Dendritic cell treated with granulocyte-macrophage colony-stimulating factor and Interleukin-4, amounts not matched to agents 40 ng/mL and 50 ng/mL, for 4 days (primary cell): ENCODE measurements around the gene NRBF2.

Source experiments
- H3K27ac Mint-ChIP-seq: one replicate; pipeline ENCODE4 v1.8.0; 2022; ENCODE audit warnings: mild to moderate bottlenecking, mixed read lengths
- H3K27me3 Mint-ChIP-seq: one replicate; pipeline ENCODE4 v1.8.0; 2022; ENCODE audit warnings: mild to moderate bottlenecking, mixed read lengths
- H3K36me3 Mint-ChIP-seq: one replicate; pipeline ENCODE4 v1.8.0; 2022; ENCODE audit warnings: low read depth, mixed read lengths
- H3K4me1 Mint-ChIP-seq: one replicate; pipeline ENCODE4 v1.8.0; 2022; ENCODE audit warnings: low read depth, mixed read lengths
- H3K4me3 Mint-ChIP-seq: one replicate; pipeline ENCODE4 v1.8.0; 2022; ENCODE audit warnings: mild to moderate bottlenecking, moderate library complexity, mixed read lengths
- H3K9me3 Mint-ChIP-seq: one replicate; pipeline ENCODE4 v1.8.0; 2022; ENCODE audit warnings: mixed read lengths
- intact Hi-C: fragments of 100-400 bp; cut with micrococcal nuclease; formaldehyde crosslinking; loops from one replicate; pipeline ENCODE4 v1.15.0; 2022

The NRBF2 gene

DNA sequence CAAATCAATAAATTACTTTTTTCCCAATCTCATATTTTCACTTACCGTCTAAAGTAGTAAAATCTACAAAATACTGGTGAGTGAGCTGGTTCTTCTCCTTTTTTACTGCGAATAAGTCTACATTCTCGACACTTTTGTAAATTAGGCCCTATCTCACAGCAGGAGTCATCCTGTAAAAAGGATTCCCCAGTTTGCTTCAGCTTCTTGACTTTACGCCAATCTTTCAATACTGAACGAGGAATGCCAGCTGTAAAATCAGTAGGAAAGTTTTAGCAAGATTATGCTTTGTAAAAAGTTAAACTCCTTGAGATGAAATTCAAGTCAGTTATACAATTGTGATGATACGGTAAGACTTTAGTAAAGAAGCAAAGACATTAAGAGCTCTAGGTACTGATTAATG, 67.3 kb downstream of the NRBF2 start:
- intact Hi-C loops: no loop called here

DNA sequence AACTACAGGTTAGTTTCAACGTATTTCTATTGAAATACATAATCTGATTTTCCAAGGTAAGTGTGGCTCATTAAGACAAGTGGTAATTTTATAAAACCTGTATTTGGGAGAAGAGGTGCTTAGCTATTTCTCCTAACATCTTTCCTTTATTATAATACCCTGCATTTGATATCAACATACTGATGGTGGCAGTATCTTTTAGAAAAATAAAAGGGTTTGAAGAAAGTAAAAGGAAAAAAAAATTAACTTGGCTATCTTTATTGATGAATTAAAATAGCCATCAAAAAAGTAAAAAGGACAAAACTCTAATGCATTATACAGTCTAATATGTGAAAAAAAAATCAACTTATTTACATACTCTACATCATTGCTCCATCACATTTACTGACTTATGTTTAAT, 68.0 kb downstream of the NRBF2 start:
- H3K4me3 Mint-ChIP-seq: no peak overlapping the region
- H3K27ac Mint-ChIP-seq: no peak overlapping the region
- H3K27me3 Mint-ChIP-seq: no peaks in the 10 kb centered on the region
- H3K4me1 Mint-ChIP-seq: peaks cover 6% of the 10 kb centered on the region
- intact Hi-C loops: no loop called here
- no peaks in the 10 kb centered on the region for H3K9me3 Mint-ChIP-seq
- peaks cover 71% of the 10 kb centered on the region for H3K36me3 Mint-ChIP-seq

More for the DNA sequence above, 67.3 kb downstream of the NRBF2 start:
- H3K27ac Mint-ChIP-seq: no peak overlapping the region
- peaks cover 6% of the 10 kb centered on the region for H3K4me1 Mint-ChIP-seq
- no peaks in the 10 kb centered on the region for H3K27me3 Mint-ChIP-seq
- H3K36me3 Mint-ChIP-seq: peaks cover 71% of the 10 kb centered on the region
- H3K4me3 Mint-ChIP-seq: no peak overlapping the region
- H3K9me3 Mint-ChIP-seq: no peaks in the 10 kb centered on the region
